NCI-H1092 treated with DMSO at 0.1 percent for 48 hours (cell line): ENCODE results near the gene CXCL14.

Experiments used
- DNase-seq: peaks from one replicate; lab custom pipeline; 2025; lab: John Stamatoyannopoulos, UW

CXCL14 gene, protein sequence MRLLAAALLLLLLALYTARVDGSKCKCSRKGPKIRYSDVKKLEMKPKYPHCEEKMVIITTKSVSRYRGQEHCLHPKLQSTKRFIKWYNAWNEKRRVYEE

DNA sequence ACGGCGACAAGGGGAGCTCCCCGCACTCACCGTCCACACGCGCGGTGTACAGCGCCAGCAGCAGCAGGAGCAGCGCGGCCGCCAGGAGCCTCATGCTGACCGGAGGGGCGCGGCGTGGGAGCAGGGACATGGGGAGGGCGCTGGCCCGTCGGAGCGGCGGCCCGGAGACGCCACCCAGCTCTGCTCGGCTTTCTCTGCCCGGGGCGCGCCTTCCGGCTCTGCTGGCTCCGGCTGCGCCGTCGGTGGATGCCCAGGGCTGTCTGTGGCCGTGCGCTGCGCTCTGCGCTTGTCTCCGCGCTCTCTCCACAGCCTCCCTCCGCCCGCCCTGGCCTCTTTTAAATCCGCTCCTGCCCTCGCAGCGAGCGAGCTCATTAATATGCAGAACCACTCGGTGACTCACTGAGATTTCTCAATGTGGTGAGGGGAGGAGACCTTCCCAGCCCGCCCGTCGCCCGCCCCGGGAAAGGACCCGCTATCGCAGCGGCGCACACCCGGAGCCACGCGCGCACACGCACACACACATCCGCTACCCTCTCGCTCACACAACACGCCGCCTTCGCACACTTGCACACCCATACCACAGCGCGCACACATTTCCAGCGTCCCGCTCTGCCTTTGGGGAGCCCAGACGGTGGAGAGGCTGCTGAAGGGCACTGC, at the start of gene CXCL14:
TSS of gene CXCL14 (minus strand) at position 307 of the 657 bp plus-strand sequence. CDS start at position 94, 213 bp downstream.
- DNase-seq = no peak

DNA sequence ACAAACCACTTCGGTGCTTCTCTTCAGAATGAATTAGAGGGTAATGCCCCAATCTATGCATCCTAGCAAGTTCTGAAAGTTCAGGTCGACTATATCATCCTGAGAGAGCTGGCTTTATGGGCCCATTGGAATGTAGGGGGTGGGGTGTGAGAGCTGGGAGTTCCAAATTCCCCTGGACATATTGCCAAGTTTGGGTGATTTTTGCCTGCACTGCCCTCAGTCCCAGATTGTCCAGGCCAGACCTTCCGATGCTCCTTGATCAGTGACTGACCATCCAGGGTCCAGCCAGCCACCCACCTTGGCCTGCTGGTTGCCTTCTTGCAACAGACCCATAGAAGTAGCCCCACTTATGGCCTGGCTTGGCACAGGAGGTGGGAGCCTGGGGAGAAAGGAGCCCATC, 47.8 kb upstream of the CXCL14 start:
- no peak for DNase-seq

DNA sequence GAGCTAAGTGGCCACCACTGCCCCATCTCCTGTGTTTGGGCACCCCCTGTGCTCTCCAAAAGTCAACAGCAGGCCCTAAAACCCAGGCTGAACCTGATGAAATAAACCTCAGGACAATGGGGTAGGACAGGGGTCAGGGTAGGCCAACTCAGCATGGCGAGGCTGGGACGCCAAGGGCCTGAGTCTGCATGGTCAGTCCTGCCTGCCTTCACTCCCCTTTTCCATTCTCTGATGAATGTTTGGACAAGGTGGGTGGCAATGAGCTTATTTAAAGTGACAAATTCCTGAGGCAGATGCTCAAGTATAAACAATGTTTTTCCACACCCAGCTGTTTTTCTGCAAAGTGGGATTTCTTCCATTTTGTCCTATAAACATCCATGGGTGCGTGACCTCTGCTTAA, 47.2 kb upstream of the CXCL14 start:
- DNase-seq = no peak

- DNase-seq = no peak
Measured at GRCh38 chr5:135625486-135625885, 46.7 kb upstream of the CXCL14 start.

- no peak for DNase-seq
Measured at GRCh38 chr5:135625061-135625460, 46.3 kb upstream of the CXCL14 start.

GRCh38 chr5:135623186-135623715, 44.5 kb upstream of the CXCL14 start:
- DNase-seq = no peak

DNA sequence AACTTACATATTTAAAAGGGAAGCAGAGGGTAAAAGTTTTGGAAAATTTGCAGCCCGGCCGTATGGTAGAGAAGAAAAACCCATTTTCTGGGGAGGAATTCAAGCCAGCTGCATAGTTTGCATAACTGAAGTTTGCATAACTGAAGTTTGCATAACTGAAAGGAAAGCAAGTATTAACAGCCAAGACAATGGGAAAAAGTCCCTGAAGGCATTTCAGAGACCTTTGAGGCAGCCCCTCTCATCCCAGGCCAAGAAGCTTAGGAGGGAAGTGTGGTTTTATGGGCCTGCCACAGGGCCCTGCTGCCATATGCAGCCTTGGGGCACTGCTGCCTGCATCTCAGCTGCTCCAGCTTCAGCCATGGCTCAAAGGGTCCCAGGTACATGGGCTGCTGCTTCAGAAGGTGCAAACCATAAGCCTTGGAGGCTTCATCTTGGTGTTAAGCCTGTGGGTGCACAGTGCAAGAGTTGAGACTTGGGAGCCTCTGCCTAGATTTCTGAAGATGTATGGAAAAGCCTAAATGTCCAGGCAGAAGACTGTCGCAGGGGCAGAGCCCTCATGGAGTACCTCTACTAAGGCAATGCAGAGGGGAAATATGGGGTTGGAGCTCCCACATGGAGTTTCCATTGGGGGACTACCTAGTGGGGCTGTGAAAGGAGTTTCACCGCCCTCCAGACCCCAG, 36.9 kb upstream of the CXCL14 start:
- DNase-seq = no peak

DNA sequence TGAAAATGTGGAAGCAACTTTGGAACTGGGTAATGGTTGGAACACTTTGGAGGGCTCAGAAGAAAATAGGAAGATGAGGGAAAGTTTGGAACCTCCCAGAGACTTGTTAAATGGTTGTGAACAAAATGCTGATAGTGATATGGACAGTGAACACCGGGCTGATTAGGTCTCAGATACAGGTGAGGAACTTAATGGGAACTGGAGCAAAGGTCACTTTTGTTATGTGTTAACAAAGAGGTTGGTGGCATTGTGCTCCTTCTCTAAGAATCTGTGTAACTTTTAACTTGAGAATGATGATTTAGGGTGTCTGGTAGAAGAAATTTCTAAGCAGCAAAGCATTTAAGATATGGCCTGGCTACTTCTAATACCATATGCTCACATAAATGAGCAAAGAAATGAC, 36.4 kb upstream of the CXCL14 start:
- DNase-seq = no peak

DNA sequence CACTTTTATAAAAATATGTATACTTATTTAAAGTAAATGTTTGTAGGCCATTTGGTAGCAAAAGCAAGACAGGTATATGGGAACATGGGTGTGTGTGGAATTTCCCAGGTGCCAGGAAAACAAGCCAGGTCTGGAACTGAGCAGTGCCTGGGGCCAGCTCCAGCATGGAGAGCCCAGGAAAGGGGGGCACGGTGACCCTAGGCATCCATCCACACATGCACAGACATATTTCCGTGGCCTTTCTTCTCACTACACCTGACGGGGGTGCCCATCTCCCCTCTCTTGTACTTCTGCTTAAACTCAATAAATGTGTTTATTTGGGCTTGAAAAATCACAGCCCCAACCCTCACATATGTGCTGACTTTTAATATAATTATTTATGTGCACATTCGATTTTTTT, 31.2 kb upstream of the CXCL14 start:
- DNase-seq = no peak

DNA sequence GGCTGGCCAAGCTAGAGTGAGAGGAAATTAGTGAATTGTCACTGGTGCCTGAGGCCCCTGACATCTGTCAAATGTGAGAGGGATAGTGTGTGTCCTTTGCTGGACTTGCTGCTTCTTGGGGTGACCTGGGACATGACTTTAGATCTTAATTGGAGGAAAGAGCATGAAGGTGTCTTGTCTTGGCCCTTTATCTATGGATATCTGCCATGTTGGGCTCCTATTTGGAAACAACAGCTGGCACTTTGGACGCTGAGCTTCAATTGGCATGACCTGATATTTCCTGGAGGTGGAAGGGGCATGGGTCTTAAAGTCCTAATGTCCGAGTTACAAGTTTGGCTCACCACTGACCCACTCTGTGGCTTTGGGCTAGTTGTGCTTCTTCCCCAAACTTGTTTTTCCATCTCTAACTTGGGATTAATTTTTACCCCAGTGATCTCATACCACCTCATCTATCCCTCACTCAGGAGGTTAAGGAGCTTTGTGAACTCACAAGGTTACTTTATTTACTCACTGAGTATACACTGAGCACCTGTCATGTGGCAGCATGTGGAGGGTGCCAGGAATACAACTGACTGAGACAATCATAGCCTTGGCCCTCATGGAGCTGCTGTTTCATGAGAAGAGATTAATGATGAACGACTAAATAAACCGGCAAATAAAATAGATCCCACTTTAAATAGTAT, 30.1 kb upstream of the CXCL14 start:
- DNase-seq = no peak

DNA sequence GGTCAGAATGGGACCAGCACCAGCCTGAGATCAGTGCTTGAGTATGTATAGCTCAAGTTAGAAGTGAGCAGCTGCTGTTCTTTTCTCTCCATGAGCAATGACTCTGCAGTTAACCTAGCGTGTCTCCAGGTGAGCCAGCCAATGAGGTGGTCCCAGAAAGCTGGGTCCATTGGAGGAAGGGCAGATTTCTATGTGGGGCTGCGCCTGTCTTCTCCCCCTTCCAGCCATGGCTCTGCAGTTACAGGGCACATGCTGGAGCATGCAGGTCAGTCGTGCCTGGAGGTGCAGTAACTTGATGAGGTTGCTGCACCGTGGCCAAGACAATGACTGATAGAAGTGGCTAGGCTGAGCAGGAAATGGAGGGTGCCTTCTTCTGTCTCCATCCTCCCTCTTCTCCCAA, 29.6 kb upstream of the CXCL14 start:
- no peak for DNase-seq

DNA sequence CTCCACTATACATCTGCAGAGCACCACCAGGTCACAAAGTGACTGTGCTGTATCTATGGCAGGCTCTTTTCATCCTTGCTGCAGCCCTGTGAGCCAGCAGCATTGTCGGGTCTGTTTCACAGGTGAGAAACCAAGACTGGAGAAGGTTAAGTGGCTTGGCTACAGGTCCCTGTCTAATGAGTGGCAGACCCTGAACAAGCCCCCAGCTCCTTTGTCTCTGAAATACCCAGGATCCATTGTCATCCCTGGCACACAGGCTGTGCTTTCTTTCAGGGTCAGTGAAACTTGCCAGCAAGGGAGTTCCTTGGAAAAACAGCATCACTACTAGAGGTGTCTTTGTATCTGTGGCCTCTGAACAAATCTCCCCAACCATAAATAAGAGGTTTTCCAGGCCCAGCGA, 27.6 kb upstream of the CXCL14 start:
- DNase-seq = no peak

- no peak for DNase-seq
Measured at GRCh38 chr5:135605221-135605620, 26.4 kb upstream of the CXCL14 start.

GRCh38 chr5:135604056-135604455, 25.3 kb upstream of the CXCL14 start:
- no peak for DNase-seq

GRCh38 chr5:135602882-135603721, 24.3 kb upstream of the CXCL14 start:
- DNase-seq = no peak

- DNase-seq = no peak
Measured at GRCh38 chr5:135601466-135601865, 22.7 kb upstream of the CXCL14 start.

GRCh38 chr5:135600971-135601381, 22.2 kb upstream of the CXCL14 start:
- DNase-seq = no peak

DNA sequence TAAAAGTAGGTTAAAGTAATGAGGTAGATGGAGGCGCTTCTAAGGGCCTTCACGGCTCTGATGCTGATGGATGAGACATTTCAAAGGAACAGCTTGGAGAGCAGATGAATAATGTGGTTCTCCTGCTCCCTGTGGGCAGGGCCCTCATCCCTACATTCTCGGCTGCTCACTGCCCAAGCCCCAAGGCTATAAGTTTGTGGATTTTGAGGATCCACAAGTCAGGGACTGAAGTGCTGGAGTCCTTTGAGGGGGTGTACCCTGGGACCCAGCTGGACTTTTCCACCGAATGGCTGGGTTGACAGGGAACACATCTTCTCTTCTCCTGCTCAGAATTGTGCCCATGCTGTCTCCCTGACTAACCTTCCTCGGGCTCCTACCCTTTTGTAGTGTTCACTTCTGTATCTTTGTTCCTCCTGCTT, 21.4 kb upstream of the CXCL14 start:
- DNase-seq = no peak

DNA sequence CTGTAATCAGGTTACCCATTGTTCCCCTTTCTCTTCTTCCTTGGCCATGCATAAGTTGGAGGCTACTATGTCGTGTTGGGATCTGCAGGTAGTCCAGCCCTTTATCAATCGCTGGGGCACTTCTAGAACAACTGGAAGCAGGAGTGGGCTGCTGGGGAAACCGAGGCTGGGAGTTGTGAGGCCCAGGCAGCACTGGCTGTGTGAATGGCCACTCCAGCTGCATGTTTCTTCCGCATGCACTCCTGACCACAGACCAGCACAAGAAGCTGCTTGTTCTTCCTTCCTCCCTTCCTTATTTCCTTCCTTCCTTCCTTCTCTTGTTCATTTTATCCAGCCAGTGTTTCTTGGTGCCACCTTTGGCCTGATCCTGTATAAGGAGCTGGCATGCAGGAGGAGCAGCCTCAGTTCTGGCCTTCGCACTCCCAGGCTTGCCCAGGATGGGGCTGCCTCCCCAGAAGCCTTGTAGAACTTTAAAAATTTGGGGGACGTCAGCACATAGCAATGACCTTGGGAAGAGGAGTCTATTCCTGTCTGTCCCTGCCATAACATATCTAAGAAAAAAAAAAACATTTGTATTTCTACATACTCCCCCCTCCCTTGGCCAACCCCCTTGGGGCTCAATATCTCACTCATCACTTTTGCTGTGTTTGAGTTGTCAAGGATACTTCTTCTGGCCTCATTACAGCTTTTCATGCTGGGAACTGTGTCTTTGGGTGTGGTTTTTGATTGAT, 20.8 kb upstream of the CXCL14 start:
- no peak for DNase-seq

DNA sequence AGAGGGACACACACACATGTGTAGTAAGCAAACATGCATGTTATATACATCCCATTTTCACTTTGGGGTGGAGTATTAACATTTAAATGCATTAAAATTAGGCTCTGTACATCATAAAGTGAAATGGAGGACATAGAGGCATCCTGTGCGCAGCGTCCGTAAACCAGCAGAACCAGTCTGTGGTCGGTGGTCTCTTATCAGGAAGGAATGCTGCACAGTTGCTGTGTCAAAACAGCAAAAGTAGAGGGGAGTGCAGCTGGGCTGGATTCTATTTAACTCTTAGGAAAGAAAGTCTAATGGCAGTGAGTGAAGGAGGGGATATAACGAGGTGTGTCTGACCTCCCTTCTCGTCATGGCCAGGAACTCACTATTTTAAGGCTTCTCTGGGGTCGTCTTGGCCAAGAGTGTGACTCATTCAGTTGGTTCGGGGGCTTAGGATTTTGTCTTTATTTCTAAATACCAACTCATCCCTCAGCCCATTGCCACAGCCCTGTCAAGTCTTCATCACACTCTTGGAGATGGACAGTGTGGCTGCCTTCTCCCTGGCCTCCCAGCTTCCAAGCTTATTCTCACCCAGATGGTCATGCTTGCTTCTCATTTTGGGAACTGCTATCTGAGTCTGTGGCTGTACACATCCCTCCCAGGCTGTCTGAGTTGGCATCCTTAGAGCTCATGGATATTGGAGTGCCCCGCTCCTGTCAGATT, 20.1 kb upstream of the CXCL14 start:
- DNase-seq = no peak

- no peak for DNase-seq
Measured at GRCh38 chr5:135596788-135597187, 18.0 kb upstream of the CXCL14 start.
